Esophagus squamous epithelium (tissue), 5 donors: ENCODE measurements around the gene PHGDH. TPM values are rescaled to one million over a fixed set of nuclear protein-coding genes. Genes with fewer than 3 reads are reported as not detected.

ENCODE experiments used
- DNase-seq: peaks from one replicate; lab custom pipeline; 2025; lab: John Stamatoyannopoulos, UW
- H3K27ac ChIP-seq, 4 donors: fragments of 200-600 bp; sonication (generic); one replicate each; pipeline ENCODE4 v1.5.1; 2016 to 2019; ENCODE audit warnings: mild to moderate bottlenecking in 1 of 4
- H3K27me3 ChIP-seq, 4 donors: fragments of 200-600 bp; sonication (generic); 1 replicate in 3 of 4; 2 replicates in 1 of 4; pipeline versions ENCODE4 v1.5.1 to v1.6.0; 2017 to 2021; ENCODE audit warnings: antibody characterized with exemption in 1 of 4
- H3K36me3 ChIP-seq, 3 donors: fragments of 200-600 bp; sonication (generic); one replicate each; pipeline ENCODE4 v1.5.1; 2016 to 2019
- H3K4me1 ChIP-seq, 3 donors: fragments of 200-600 bp; sonication (generic); one replicate each; pipeline ENCODE4 v1.5.1; 2017 to 2019
- H3K4me3 ChIP-seq, 4 donors: fragments of 200-600 bp; sonication (generic); 1 replicate in 3 of 4; 2 replicates in 1 of 4; pipeline ENCODE4 v1.5.1; 2016 to 2019; ENCODE audit warnings: mild to moderate bottlenecking in 2 of 4, moderate library complexity in 1 of 4
- H3K9me3 ChIP-seq, 3 donors: fragments of 200-600 bp; sonication (generic); one replicate each; pipeline ENCODE4 v1.5.1; 2016 to 2019
- POLR2A ChIP-seq, 4 donors: fragments of 450-650 bp; IDR thresholded peaks; one replicate each; pipeline ENCODE4 v1.6.1; 2017; ENCODE audit warnings: antibody characterized with exemption in 4 of 4, mild to moderate bottlenecking in 4 of 4, moderate library complexity in 3 of 4
- WGBS, 2 donors: methylation state at CpG; one replicate each; pipeline ENCODE4 v1.1.5; 2018; 5-methylcytosine and 5-hydroxymethylcytosine counted together
- intact Hi-C: fragments of 100-400 bp; cut with DNase I; formaldehyde crosslinking; loops from one replicate; pipeline ENCODE4 v1.15.0; 2022
- total RNA-seq, 4 donors: library from RNA; depleted of rRNA; stranded (reverse); fragments of >200 nt; gene quantifications; one replicate each; pipeline ENCODE4 v1.1.0, GENCODE V29; 2016
- TF ChIP-seq, protein P1 (sequence below), 6 experiments: fragments of 450-650 bp in 4 of 6; fragments of 200-600 bp in 2 of 6; sonication (generic) in 2 of 6; IDR thresholded peaks; one replicate each; pipeline ENCODE4 v1.5.1; 2016 to 2019; ENCODE audit warnings: antibody characterized with exemption in 6 of 6, mild to moderate bottlenecking in 4 of 6, moderate library complexity in 4 of 6
- donor health status: DM: yes; HTN: yes; CAD: no.

PHGDH gene
- total RNA-seq, 4 donors from 2014 or later, result 34.5 to 89.7 (median 43.2) TPM

DNA sequence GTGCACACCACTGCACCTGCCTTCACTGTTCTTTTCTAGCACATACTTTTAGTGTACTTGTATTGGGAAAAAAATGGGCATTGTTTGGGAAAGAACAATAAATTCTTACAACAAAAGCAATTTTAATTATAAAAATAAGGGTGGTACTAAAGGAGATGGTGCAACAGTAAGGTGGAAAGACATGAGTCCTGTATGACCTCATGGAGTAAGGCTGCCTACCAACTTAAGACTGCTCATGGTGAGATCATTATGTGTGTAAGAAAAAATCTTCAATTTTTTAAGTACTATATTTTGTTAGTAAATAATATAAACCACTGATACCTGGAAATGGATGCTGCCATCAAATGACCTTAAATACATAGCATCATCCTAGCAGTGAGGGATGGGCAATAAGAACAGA is 29.6 kb upstream of the PHGDH start:
- Histone ChIP-seq H3K27me3 (no peaks in the 10 kb centered on the region), H3K4me3 (no peak overlapping the region), H3K9me3 (no peaks in the 10 kb centered on the region)

DNA sequence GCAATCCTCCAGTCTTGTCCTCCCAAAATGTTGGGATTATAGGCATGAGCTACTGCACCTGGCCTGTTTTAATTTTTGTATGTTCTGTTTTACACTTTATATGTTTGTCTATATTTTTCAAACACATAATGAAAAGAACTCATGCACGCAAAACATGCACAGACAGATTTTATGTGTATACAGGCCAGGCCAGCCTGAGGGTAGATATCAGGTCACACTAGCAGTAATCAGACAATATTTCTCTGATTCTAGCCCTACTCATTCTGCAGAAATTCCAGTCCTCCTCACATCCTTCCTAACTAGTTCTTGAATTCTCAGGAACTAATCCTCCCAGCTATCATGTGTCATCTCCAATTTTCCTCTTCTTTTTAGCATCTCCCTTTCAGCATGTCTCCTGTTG is 27.8 kb upstream of the PHGDH start:
- H3K9me3 ChIP-seq, result no peaks in the 10 kb centered on the region
- H3K27me3 ChIP-seq, result no peaks in the 10 kb centered on the region
- TF ChIP-seq POLR2A (IDR thresholded peaks at IDR 0.05), result no peak
- TF ChIP-seq, protein P1, sequence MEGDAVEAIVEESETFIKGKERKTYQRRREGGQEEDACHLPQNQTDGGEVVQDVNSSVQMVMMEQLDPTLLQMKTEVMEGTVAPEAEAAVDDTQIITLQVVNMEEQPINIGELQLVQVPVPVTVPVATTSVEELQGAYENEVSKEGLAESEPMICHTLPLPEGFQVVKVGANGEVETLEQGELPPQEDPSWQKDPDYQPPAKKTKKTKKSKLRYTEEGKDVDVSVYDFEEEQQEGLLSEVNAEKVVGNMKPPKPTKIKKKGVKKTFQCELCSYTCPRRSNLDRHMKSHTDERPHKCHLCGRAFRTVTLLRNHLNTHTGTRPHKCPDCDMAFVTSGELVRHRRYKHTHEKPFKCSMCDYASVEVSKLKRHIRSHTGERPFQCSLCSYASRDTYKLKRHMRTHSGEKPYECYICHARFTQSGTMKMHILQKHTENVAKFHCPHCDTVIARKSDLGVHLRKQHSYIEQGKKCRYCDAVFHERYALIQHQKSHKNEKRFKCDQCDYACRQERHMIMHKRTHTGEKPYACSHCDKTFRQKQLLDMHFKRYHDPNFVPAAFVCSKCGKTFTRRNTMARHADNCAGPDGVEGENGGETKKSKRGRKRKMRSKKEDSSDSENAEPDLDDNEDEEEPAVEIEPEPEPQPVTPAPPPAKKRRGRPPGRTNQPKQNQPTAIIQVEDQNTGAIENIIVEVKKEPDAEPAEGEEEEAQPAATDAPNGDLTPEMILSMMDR (IDR thresholded peaks at IDR 0.05), result no peak
- WGBS, 2 donors, result 46 to 60% methylated on average over 1 of the region's 1 CpG
- peaks cover 3 to 49% (median 5%) of the 10 kb centered on the region in 3 donors for H3K4me1 ChIP-seq
- H3K4me3 ChIP-seq, result no peak overlapping the region
- no peak overlapping the region for H3K27ac ChIP-seq
- intact Hi-C loops, result no loop called here
- no peak for DNase-seq
- H3K36me3 ChIP-seq, result no peaks in the 10 kb centered on the region

More for the DNA sequence above, 29.6 kb upstream of the PHGDH start:
- no peaks in the 10 kb centered on the region for H3K36me3 ChIP-seq
- TF ChIP-seq, protein P1 (IDR thresholded peaks at IDR 0.05), result no peak
- no peak for TF ChIP-seq POLR2A (IDR thresholded peaks at IDR 0.05)
- intact Hi-C loops, result no loop called here
- no peak overlapping the region for H3K27ac ChIP-seq
- no peak for DNase-seq
- peaks cover 0 to 32% (median 4%) of the 10 kb centered on the region in 3 donors for H3K4me1 ChIP-seq

DNA sequence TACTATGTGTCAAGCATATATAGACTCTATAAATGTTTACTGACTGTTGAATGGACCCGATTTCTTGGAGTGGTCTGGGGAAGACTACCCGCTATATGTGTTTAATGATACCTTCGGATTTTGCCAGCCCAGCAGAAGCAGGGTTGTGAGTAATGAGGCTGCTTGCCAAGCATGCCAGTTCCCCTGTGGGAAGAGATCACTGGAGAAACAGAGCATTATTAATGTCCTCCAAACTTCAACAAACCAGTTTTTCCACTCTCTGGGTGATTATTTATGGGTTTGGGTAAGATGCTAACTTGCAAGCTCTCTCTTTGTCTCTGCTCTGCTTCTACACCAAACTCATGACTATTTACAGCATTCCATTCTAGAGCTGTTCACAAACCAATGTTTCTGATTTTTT is 25.1 kb upstream of the PHGDH start:
- H3K9me3 ChIP-seq, result no peaks in the 10 kb centered on the region
- H3K27ac ChIP-seq, result peak overlapping the region in 3 of 4 donors; percentile 29 to 44 (median 41)
- H3K4me3 ChIP-seq, result no peak overlapping the region
- peaks cover 3 to 49% (median 5%) of the 10 kb centered on the region in 3 donors for H3K4me1 ChIP-seq
- 42 to 65% methylated on average over 3 of the region's 3 CpGs for WGBS, 2 donors
- intact Hi-C loops, result no loop called here
- no peaks in the 10 kb centered on the region for H3K36me3 ChIP-seq
- H3K27me3 ChIP-seq, result no peaks in the 10 kb centered on the region
- TF ChIP-seq POLR2A (IDR thresholded peaks at IDR 0.05), result no peak
- TF ChIP-seq, protein P1 (IDR thresholded peaks at IDR 0.05), result no peak
- DNase-seq, result no peak

DNA sequence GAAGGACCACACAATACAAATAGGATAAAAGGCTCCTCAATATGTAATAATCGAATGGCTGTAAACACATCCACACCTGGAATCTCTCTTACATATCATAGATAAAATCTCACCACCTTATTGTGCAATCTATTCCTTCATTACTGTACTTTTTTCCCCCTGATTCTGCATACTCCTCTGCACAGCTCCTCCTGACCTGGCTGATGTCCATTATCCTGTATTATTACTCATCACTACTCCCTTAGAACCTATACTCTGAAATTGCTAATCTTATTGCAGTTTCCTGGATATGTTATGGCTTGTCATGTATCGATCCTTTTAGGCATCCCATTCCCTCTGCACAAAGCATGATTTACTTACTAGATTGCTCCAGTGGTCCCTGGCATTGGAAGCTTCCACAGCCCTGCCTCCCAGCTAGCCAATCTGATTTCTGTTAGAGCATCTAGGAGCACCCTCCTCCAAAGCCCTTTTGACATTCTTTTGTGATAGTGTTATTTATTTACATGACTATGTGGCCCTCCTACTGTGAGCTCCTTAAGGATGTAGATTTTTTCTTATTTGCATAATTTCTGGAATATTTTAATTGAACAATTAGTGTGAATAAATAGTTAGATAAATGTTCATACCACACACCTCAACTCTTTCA is 24.2 kb upstream of the PHGDH start:
- no peaks in the 10 kb centered on the region for H3K9me3 ChIP-seq
- no peak for TF ChIP-seq POLR2A (IDR thresholded peaks at IDR 0.05)
- TF ChIP-seq, protein P1 (IDR thresholded peaks at IDR 0.05), result no peak
- DNase-seq, result no peak
- WGBS, 2 donors, result 29 to 39% methylated on average over 2 of the region's 2 CpGs
- peak overlapping the region in 2 of 4 donors; percentile 31 to 44 for H3K27ac ChIP-seq
- peaks cover 3 to 49% (median 5%) of the 10 kb centered on the region in 3 donors for H3K4me1 ChIP-seq
- H3K36me3 ChIP-seq, result no peaks in the 10 kb centered on the region
- intact Hi-C loops, result no loop called here
- no peaks in the 10 kb centered on the region for H3K27me3 ChIP-seq
- H3K4me3 ChIP-seq, result no peak overlapping the region

DNA sequence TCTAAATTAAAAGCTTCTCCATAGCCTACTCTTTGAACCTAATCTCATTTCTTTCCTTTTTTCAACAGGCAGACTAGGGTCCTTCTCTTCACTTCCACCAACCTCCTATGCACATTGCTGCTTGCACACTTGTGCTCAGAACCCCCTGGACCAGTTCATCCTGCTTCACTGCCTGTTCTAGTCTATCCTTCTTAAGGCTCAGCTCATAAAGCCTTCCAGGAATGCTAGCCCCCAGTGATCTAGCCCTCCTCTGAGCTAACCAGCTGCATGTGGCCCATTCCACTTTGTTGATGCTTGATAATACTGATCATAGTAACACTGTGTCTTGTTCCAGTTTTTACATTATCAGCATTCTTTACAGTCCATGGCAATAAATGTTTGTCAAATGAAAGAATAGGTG is 22.9 kb upstream of the PHGDH start:
- intact Hi-C loops, result no loop called here
- no peak overlapping the region for H3K4me3 ChIP-seq

More for the DNA sequence above, 22.9 kb upstream of the PHGDH start:
- H3K4me1 ChIP-seq, result peaks cover 3 to 42% (median 5%) of the 10 kb centered on the region in 3 donors
- TF ChIP-seq, protein P1 (IDR thresholded peaks at IDR 0.05), result no peak
- no peak for TF ChIP-seq POLR2A (IDR thresholded peaks at IDR 0.05)
- H3K9me3 ChIP-seq, result no peaks in the 10 kb centered on the region
- no peak overlapping the region for H3K27ac ChIP-seq
- no peak for DNase-seq
- no peaks in the 10 kb centered on the region for H3K36me3 ChIP-seq
- H3K27me3 ChIP-seq, result no peaks in the 10 kb centered on the region
